Hepatocyte (in vitro differentiated cells): ENCODE data around the gene EXOC4. TPM values are rescaled to one million over a fixed set of nuclear protein-coding genes. Genes with fewer than 3 reads are reported as not detected.

ENCODE experiments used
- DNase-seq: peaks from one replicate; pipeline ENCODE4 v3.0.0-alpha.2; 2016; ENCODE audit warnings: low spot score
- H2AFZ ChIP-seq: fragments of 200-600 bp; sonication (generic); 2 replicates; pipeline ENCODE4 v1.6.0; 2016; ENCODE audit warnings: antibody characterized with exemption, mild to moderate bottlenecking
- H3K27ac ChIP-seq: fragments of 200-600 bp; sonication (generic); 2 replicates; pipeline ENCODE4 v1.5.1; 2016; ENCODE audit warnings: mild to moderate bottlenecking
- H3K27me3 ChIP-seq: fragments of 200-600 bp; sonication (generic); 2 replicates; pipeline ENCODE4 v1.6.1; 2016
- H3K36me3 ChIP-seq: fragments of 200-600 bp; sonication (generic); replicated peaks from 2 replicates; pipeline ENCODE4 v1.5.1; 2016; ENCODE audit warnings: low read depth; ENCODE audit not compliant: insufficient read depth
- H3K4me1 ChIP-seq: fragments of 200-600 bp; sonication (generic); 2 replicates; pipeline ENCODE4 v1.5.1; 2016; ENCODE audit warnings: mild to moderate bottlenecking, moderate library complexity; ENCODE audit not compliant: insufficient read depth
- H3K4me2 ChIP-seq: fragments of 200-600 bp; sonication (generic); 2 replicates; pipeline ENCODE4 v1.6.0; 2016
- H3K4me3 ChIP-seq: fragments of 200-600 bp; sonication (generic); 2 replicates; pipeline ENCODE4 v1.5.1; 2016; ENCODE audit warnings: mild to moderate bottlenecking
- H3K79me2 ChIP-seq: fragments of 200-600 bp; sonication (generic); 2 replicates; pipeline ENCODE4 v1.6.0; 2017; ENCODE audit warnings: mild to moderate bottlenecking
- H3K9me2 ChIP-seq: fragments of 200-600 bp; sonication (generic); replicated peaks from 2 replicates; pipeline ENCODE4 v1.6.0; 2017; ENCODE audit warnings: mild to moderate bottlenecking; ENCODE audit not compliant: insufficient read depth
- H3K9me3 ChIP-seq: fragments of 200-600 bp; sonication (generic); 2 replicates; pipeline ENCODE4 v1.5.1; 2016; ENCODE audit warnings: low read depth, mild to moderate bottlenecking
- H4K20me1 ChIP-seq: fragments of 200-600 bp; sonication (generic); 2 replicates; pipeline ENCODE4 v1.6.0; 2016; ENCODE audit warnings: mild to moderate bottlenecking; ENCODE audit not compliant: insufficient read depth, poor library complexity, severe bottlenecking
- EZH2 ChIP-seq: fragments of 200-600 bp; sonication (generic); IDR thresholded peaks from 2 replicates; pipeline ENCODE4 v1.6.1; 2016; ENCODE audit warnings: antibody characterized with exemption, mild to moderate bottlenecking, borderline replicate concordance
- EZH2phosphoT487 ChIP-seq: fragments of 200-600 bp; sonication (generic); IDR thresholded peaks from one replicate; pipeline ENCODE4 v1.6.1; 2018; ENCODE audit warnings: antibody characterized with exemption, mild to moderate bottlenecking, low read depth, moderate library complexity; ENCODE audit not compliant: unreplicated experiment, severe bottlenecking
- WGBS: methylation state at CpG from one replicate; pipeline ENCODE4 v1.1.6; 2016; ENCODE audit warnings: low lambda C conversion rate; ENCODE audit errors: missing lambda C conversion rate; 5-methylcytosine and 5-hydroxymethylcytosine counted together
- polyA plus RNA-seq: library from polyadenylated mRNA; unstranded; fragments of >200 nt; fragmentation: Nextera tagmentation; extraction: Ambion mirVana; gene quantifications from 2 replicates; pipeline ENCODE4 v1.2.1, GENCODE V29; 2016
- total RNA-seq: library from RNA; depleted of rRNA; stranded (reverse); fragments of >200 nt; gene quantifications from 2 replicates; pipeline ENCODE4 v1.2.3, GENCODE V29; 2014
- TF ChIP-seq, protein P1 (sequence below): fragments of 200-600 bp; sonication (generic); IDR thresholded peaks from 2 replicates; pipeline ENCODE4 v1.5.1; 2016; ENCODE audit warnings: antibody characterized with exemption, mild to moderate bottlenecking; ENCODE audit not compliant: poor library complexity

The EXOC4 gene
- total and polyA plus RNA-seq, 2 experiments from 2014 or later: 34.8 to 56.1 TPM

DNA sequence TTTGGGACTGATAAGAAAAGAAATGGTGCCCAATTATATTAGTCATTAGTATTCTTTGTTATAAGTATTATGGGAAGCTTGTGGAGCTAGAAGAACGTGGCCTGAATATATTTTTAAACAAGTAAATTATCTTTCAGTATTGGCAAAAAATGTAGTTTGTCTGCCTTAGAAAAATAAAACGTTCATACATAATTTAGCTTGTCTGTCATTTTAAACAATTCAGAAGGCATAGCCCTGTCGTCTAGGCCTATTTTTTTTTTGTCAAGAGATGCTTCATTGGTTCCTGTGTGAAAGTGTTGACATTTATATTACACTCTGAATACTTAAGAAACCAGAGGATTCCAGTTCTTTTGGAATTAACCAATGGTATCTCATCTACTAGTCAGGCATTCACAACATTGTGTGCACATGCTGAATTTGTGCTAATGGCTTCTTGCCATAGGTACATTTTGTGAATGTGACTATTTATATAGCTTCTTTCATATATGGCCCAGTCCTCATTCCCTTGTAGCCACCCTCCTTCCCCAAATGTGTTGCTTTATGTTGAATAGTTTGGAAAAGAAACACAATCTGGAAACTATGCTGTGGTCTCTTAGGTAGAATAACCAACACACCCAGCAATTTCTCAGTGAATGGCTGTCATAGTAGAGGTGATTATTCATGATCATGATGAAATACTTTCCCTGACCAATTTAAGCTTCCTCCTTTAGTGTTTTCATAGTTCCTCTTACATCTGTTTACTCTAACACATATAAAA lies 435.8 kb downstream of the EXOC4 start:
- DNase-seq: no peak
- 74% methylated on average over 3 of the region's 3 CpGs for WGBS
- Histone ChIP-seq H3K36me3 (no peaks in the 10 kb centered on the region), H3K4me2 (no peak overlapping the region), H3K27me3 (no peaks in the 10 kb centered on the region), H4K20me1 (no peaks in the 10 kb centered on the region), H3K27ac (no peak overlapping the region), H3K79me2 (no peaks in the 10 kb centered on the region), H3K9me3 (no peaks in the 10 kb centered on the region), H3K4me1 (no peaks in the 10 kb centered on the region), H3K4me3 (no peak overlapping the region), H3K9me2 (no peaks in the 10 kb centered on the region), H2AFZ (no peak overlapping the region)
- TF ChIP-seq EZH2phosphoT487: no peak
- TF ChIP-seq, protein P1, sequence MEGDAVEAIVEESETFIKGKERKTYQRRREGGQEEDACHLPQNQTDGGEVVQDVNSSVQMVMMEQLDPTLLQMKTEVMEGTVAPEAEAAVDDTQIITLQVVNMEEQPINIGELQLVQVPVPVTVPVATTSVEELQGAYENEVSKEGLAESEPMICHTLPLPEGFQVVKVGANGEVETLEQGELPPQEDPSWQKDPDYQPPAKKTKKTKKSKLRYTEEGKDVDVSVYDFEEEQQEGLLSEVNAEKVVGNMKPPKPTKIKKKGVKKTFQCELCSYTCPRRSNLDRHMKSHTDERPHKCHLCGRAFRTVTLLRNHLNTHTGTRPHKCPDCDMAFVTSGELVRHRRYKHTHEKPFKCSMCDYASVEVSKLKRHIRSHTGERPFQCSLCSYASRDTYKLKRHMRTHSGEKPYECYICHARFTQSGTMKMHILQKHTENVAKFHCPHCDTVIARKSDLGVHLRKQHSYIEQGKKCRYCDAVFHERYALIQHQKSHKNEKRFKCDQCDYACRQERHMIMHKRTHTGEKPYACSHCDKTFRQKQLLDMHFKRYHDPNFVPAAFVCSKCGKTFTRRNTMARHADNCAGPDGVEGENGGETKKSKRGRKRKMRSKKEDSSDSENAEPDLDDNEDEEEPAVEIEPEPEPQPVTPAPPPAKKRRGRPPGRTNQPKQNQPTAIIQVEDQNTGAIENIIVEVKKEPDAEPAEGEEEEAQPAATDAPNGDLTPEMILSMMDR: no peak
- no peak for TF ChIP-seq EZH2

DNA sequence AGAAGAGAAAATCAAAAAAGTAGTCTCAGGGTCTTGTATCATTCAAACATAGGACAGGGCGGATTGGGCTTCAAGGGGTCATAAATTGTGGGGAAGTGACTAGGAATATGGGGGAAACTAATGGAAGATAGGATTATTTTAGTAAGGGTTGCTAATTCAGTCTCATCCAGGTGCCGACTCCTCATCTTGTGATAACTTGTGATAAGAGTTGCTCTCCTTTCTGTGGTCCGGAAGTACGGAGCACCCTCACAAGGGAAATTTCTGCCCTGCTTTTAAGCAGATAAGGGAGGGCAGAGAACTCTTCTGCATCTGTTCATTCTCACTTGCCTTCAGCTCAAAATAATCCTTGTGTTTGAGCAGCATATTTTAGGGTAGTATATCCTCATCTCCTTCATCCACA lies 437.9 kb downstream of the EXOC4 start:
- Histone ChIP-seq H3K4me3 (no peak overlapping the region), H3K9me2 (no peaks in the 10 kb centered on the region), H3K36me3 (no peaks in the 10 kb centered on the region), H4K20me1 (no peaks in the 10 kb centered on the region), H3K27me3 (no peaks in the 10 kb centered on the region), H3K9me3 (no peaks in the 10 kb centered on the region), H3K79me2 (no peaks in the 10 kb centered on the region), H3K4me1 (no peaks in the 10 kb centered on the region), H2AFZ (no peak overlapping the region), H3K4me2 (no peak overlapping the region), H3K27ac (no peak overlapping the region)
- TF ChIP-seq EZH2phosphoT487: no peak
- WGBS: 78% methylated on average over 4 of the region's 4 CpGs
- DNase-seq: no peak

DNA sequence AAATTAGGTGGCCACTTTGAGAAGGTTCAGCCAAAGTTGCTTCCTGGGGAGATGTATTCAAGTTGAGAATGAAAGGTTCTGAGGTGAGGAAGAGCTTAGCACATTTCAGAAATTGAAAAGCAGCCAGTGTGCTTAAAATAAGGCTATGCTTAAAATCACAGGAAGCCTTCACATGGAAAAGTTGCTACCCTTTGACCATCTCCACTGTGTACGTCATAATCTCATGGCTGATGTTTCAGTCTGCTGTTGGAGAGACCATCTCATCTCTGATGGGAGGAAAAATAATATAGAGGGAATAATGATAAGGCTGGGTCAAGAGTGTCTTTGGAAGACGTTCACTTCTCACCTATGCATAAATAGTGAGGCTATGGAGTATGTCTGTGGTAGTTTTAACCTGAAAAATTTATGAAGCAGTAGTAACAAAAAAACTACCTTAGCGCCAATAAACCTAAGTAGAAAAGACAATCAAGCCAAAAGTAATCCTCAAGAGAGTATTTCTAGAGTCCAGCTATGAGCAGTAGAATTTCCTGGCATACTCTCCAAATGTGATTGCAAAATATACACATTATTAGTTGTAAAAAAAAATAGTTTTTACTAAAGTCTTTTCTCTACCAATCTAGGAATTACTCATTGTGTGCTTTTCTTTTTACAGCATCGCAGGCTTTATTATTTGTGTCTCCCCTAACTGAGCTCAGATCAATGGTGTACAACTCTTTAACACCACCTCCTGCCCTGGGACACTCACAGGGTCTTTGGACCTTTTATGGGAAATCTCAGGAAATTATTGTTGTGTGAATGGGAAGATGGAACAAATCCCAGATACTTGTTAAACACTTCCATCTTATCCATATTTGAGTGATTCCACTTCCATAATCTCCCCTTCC lies 439.1 kb downstream of the EXOC4 start:
- TF ChIP-seq, protein P1: no peak
- TF ChIP-seq EZH2 (no peak), EZH2phosphoT487 (no peak)
- Histone ChIP-seq H3K9me2 (no peaks in the 10 kb centered on the region), H3K79me2 (no peaks in the 10 kb centered on the region), H3K27ac (no peak overlapping the region), H3K9me3 (no peaks in the 10 kb centered on the region), H4K20me1 (no peaks in the 10 kb centered on the region), H3K4me1 (no peaks in the 10 kb centered on the region), H3K27me3 (no peaks in the 10 kb centered on the region), H3K36me3 (no peaks in the 10 kb centered on the region), H3K4me3 (no peak overlapping the region), H2AFZ (no peak overlapping the region), H3K4me2 (no peak overlapping the region)
- 90% methylated on average over 4 of the region's 4 CpGs for WGBS
- no peak for DNase-seq

DNA sequence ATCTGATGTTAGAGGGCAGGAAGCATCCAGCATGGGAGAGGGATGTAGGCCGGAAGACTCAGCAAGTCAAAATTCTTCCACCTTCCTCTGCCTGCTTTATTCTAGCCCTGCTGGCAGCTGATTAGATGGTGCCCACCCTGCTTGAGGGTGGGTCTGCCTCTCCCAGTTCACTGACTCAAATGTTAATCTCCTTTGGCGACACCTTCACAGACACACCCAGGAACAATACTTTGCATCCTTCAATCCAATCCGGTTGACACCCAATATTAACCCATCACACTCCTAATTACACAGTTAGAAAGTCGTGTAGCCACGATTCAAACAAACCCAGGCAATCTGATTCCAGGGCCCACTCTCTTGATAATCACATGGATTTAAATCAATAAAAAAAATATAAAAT lies 440.4 kb downstream of the EXOC4 start:
- Histone ChIP-seq H3K79me2 (no peaks in the 10 kb centered on the region), H3K27ac (no peak overlapping the region), H3K4me3 (no peak overlapping the region), H3K9me2 (no peaks in the 10 kb centered on the region), H4K20me1 (no peaks in the 10 kb centered on the region), H3K4me1 (no peaks in the 10 kb centered on the region), H3K36me3 (no peaks in the 10 kb centered on the region), H3K9me3 (no peaks in the 10 kb centered on the region), H3K27me3 (no peaks in the 10 kb centered on the region), H3K4me2 (no peak overlapping the region), H2AFZ (no peak overlapping the region)
- WGBS: 92% methylated on average over 5 of the region's 5 CpGs
- TF ChIP-seq EZH2: no peak
- no peak for DNase-seq
